ENCODE measurements around the gene ERP27. TPM values are rescaled to one million over a fixed set of nuclear protein-coding genes. Genes with fewer than 3 reads are reported as not detected.

The ERP27 gene
- total RNA-seq, 1 experiment from 2014 or later = not detected

DNA sequence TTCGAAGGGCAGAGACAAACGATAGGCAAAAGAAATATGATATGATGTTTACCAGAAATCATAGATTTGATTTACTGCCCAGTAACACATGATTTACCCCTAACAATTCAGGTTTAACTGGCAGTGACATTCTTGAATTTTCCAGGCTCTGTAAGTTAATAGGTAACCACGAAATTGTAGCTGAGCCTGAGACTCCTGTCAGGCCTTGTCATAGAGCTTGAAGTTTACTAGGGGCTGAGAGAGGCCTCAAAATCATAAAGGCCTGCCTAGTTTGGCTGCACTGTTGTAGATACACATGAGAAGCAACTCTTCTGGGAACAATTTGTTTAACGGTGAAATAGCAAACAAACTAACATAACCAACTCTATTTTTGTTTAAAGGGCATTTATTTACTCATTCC is 3.3 kb downstream of the ERP27 start:
- no peak for DNase-seq
- Histone ChIP-seq H3K27me3 (ENCODE audit: control insufficient read depth, insufficient read depth, low read length) (no peaks in the 10 kb centered on the region), H3K4me3 (ENCODE audit: insufficient read depth, low read depth, low read length) (no peak overlapping the region), H3K36me3 (replicated peaks; ENCODE audit: control insufficient read depth, insufficient read depth, low read length) (no peaks in the 10 kb centered on the region)

DNA sequence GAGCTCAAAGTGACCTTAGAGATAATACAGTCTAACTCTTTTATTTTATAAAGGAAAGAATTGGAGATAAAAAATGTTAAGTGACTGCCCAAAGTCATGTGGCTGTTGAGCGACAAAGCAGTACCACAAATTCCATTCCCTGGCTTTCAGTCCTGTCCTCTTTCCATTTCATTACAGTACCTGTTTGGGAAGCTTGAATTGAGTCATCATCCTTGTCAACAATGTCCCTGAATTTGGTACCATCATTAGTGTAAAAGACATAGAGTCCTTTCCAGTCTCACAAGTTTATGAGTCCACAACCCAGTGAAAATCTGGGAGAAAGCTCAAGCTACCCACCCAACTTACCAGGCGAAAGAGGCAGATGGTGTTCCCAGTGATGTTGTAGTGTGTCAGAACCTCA is 3.8 kb downstream of the ERP27 start:
- no peak for DNase-seq
- Histone ChIP-seq H3K36me3 (replicated peaks; ENCODE audit: control insufficient read depth, insufficient read depth, low read length) (no peaks in the 10 kb centered on the region), H3K27me3 (ENCODE audit: control insufficient read depth, insufficient read depth, low read length) (no peaks in the 10 kb centered on the region), H3K4me3 (ENCODE audit: insufficient read depth, low read depth, low read length) (no peak overlapping the region)

DNA sequence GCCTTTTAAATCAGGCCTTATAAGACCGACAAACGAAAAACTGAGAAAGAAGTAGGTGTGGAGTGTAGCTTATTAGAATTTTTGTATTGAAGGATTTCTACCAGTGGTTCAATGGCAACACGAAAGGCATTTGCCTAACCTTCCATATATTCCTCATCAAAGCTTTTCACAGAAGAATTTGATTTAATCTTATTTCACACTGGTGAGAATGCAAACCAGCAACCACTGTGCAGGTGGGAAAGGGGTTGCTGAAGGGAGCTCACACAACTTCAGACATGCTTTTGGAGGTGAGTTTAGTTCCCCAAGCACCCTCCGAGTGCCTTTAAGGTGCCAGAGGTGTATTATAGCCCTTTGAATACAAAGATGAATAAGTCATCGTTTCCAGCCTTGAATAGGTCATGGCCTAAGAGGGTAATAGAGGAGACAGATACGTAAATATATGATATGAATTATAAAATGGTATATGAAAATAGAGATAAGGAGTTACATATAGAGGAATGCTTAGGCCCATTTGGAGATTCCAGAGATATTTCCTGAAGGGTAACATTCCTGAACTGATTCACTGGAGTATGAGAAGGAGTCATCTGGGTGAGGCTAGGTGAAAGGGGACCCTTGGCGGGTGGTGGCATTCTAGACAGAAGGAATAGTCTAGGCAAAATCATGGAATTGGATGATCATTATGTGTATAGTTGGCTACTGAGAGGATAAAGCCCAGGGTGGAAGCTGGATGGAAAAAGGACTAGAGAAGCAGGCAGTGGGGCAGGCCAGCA is 6.4 kb downstream of the ERP27 start:
- no peaks in the 10 kb centered on the region for H3K27me3 ChIP-seq (ENCODE audit: control insufficient read depth, insufficient read depth, low read length)
- no peaks in the 10 kb centered on the region for H3K36me3 ChIP-seq (replicated peaks; ENCODE audit: control insufficient read depth, insufficient read depth, low read length)
- H3K4me3 ChIP-seq (ENCODE audit: insufficient read depth, low read depth, low read length) = no peak overlapping the region
- DNase-seq = no peak

GRCh38 chr12:14931359-14931758 is 7.0 kb downstream of the ERP27 start:
- Histone ChIP-seq H3K4me3 (ENCODE audit: insufficient read depth, low read depth, low read length) (no peak overlapping the region), H3K36me3 (replicated peaks; ENCODE audit: control insufficient read depth, insufficient read depth, low read length) (no peaks in the 10 kb centered on the region), H3K27me3 (ENCODE audit: control insufficient read depth, insufficient read depth, low read length) (no peaks in the 10 kb centered on the region)
- DNase-seq = no peak

DNA sequence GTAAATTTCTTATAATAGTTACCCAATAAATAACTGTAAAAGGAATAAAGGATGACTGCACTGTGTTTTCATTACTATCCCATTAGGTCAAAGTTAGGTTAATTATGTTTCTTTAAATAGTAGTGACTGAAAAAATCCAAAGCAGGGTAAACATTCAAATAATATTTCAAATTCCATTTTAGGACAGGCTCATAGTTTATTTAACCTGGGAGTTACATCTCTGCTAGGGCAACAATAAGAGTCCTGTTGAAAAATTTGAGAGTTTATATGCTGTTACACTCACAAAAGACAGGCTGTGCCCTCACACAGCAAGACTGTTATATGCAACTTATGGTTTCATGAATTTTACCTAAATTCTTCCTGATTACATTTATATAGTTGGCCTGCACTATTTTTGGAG is 8.0 kb downstream of the ERP27 start:
- no peak for DNase-seq
- no peaks in the 10 kb centered on the region for H3K36me3 ChIP-seq (replicated peaks; ENCODE audit: control insufficient read depth, insufficient read depth, low read length)
- no peaks in the 10 kb centered on the region for H3K27me3 ChIP-seq (ENCODE audit: control insufficient read depth, insufficient read depth, low read length)
- no peak overlapping the region for H3K4me3 ChIP-seq (ENCODE audit: insufficient read depth, low read depth, low read length)

DNA sequence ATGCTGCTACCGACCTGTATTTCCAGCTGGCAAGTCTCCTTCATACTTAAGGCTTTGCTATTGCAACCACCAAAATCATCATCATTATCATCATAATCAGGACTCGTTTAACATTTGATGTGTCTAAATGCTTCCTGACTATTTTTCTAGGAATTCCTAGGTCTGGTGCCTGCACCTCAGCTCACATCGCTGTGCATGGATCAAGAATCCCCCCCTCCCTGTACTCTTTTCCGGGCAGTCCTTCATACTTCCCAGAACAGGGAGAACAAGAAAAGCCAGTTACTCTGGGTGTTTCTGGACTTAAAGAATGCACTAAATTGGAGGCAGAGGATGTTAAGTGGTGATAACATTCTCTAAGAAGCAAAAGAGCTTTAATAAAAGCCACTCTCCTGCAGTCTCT is 9.4 kb downstream of the ERP27 start:
- no peaks in the 10 kb centered on the region for H3K36me3 ChIP-seq (replicated peaks; ENCODE audit: control insufficient read depth, insufficient read depth, low read length)
- no peaks in the 10 kb centered on the region for H3K27me3 ChIP-seq (ENCODE audit: control insufficient read depth, insufficient read depth, low read length)
- no peak overlapping the region for H3K4me3 ChIP-seq (ENCODE audit: insufficient read depth, low read depth, low read length)
- peak; percentile 16 for DNase-seq

DNA sequence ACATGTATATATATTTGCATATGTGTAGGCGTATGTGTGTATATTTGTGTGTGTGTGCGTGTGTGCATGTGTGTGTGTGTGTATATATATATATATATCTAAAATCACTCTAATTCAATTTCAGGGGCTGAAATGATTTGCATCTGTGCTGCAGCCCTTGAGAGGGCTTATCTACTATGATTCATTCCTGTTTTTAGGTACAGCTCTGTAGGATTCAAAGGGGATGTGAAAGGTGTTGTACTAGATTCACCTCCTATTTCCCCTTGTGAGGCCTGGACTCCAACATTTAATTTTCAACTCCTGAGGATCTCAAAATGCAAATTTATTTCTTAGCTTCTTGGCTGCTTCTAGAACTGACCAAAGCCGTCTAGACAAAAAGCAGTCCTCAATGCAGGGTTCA is 11.1 kb downstream of the ERP27 start:
- no peaks in the 10 kb centered on the region for H3K27me3 ChIP-seq (ENCODE audit: control insufficient read depth, insufficient read depth, low read length)
- no peak for DNase-seq
- H3K36me3 ChIP-seq (replicated peaks; ENCODE audit: control insufficient read depth, insufficient read depth, low read length) = no peaks in the 10 kb centered on the region
- H3K4me3 ChIP-seq (ENCODE audit: insufficient read depth, low read depth, low read length) = no peak overlapping the region

DNA sequence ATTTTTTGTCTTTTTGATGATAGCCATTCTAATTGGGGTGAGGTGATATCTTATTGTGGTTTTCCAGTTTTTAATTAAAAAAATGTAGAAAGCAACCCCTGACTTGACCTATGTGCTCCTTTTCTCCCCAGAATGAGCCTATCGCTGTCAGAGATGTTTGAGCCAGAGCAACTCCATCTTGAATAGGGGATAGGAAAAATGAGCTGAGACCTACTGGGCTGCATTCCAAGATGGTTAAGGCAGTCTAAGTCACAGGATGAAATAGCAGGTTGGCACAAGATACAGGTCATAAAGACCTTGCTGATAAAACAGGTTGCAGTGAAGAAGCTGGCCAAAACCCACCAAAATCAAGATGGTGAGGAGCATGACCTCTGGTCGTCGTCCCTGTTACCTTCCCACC is 13.8 kb downstream of the ERP27 start:
- no peak for DNase-seq
- H3K4me3 ChIP-seq (ENCODE audit: insufficient read depth, low read depth, low read length) = no peak overlapping the region
- H3K36me3 ChIP-seq (replicated peaks; ENCODE audit: control insufficient read depth, insufficient read depth, low read length) = no peaks in the 10 kb centered on the region
- H3K27me3 ChIP-seq (ENCODE audit: control insufficient read depth, insufficient read depth, low read length) = no peaks in the 10 kb centered on the region

GRCh38 chr12:14923944-14924343 is 14.4 kb downstream of the ERP27 start:
- Histone ChIP-seq H3K36me3 (replicated peaks; ENCODE audit: control insufficient read depth, insufficient read depth, low read length) (no peaks in the 10 kb centered on the region), H3K4me3 (ENCODE audit: insufficient read depth, low read depth, low read length) (no peak overlapping the region), H3K27me3 (ENCODE audit: control insufficient read depth, insufficient read depth, low read length) (no peaks in the 10 kb centered on the region)
- no peak for DNase-seq

DNA sequence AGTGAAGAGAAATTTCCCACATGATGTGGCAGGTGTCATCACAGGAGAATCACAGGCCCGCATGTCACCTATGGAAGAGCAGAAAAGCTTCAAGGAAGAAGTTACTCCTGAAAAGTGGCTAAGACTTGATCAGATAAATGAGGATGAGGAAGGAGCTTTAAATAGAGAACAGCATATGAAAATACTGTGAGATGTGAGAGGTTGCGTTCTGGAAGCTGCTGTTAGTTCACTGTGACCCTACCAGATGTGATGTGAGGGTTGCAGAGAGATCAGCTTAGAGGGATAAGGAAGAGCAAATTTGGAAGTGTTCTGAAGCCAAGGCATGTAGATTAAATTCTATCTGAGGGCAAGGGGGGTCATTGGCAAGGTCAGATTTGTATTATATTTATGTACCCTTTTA is 17.1 kb downstream of the ERP27 start:
- H3K27me3 ChIP-seq (ENCODE audit: control insufficient read depth, insufficient read depth, low read length) = no peaks in the 10 kb centered on the region
- no peak overlapping the region for H3K4me3 ChIP-seq (ENCODE audit: insufficient read depth, low read depth, low read length)
- H3K36me3 ChIP-seq (replicated peaks; ENCODE audit: control insufficient read depth, insufficient read depth, low read length) = no peaks in the 10 kb centered on the region
- no peak for DNase-seq

DNA sequence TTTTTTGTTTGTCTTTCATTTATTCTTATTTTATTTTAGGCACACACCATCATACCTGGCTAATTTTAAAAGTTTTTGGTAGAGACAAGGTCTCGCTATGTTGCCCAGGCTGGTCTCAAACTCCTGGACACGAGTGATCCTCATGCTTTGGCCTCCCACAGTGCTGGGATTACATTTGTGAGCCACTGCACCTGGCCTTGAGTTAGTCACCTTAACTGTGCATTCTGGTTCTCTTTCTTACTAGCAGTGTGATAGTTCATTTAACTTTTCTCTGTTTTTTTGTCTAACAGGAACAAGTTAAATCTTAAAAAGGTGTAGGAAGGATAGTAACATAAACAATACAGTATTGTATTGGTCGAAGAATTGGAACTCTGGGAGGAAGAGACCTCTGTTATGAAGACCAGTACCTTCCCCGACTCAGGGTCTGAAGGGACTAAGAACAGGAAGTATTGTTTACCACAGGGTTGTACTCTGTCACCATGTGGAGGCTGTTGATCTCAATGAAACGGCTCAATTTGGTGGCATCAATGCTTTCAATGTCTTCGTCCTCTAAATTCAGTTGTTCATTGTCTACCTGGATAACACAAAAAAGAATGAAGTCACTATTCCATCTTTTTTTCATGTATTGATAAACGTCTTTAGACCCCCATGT is 17.7 kb downstream of the ERP27 start:
- no peaks in the 10 kb centered on the region for H3K27me3 ChIP-seq (ENCODE audit: control insufficient read depth, insufficient read depth, low read length)
- no peak for DNase-seq
- H3K36me3 ChIP-seq (replicated peaks; ENCODE audit: control insufficient read depth, insufficient read depth, low read length) = no peaks in the 10 kb centered on the region
- H3K4me3 ChIP-seq (ENCODE audit: insufficient read depth, low read depth, low read length) = no peak overlapping the region

DNA sequence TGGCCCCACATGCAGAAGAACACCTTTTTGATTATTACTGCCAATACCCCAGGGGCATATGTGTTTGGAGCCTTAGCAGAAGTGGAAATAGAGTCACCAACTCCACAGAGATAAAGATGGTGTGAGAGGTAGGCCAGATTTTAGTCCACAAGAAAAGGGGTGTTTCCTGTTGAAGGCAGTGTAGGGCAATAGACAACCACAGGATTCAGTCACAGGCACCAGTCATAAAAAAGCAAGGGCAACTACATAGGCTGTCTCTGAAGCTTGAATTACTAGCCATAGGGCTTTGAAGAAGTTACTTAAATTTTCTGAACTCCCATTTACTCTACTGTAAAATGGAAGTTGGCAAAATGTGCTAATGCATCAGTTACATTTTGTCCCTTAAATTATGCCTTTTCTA is 18.9 kb downstream of the ERP27 start:
- Histone ChIP-seq H3K36me3 (replicated peaks; ENCODE audit: control insufficient read depth, insufficient read depth, low read length) (no peaks in the 10 kb centered on the region), H3K27me3 (ENCODE audit: control insufficient read depth, insufficient read depth, low read length) (no peaks in the 10 kb centered on the region)
- no peak for DNase-seq

DNA sequence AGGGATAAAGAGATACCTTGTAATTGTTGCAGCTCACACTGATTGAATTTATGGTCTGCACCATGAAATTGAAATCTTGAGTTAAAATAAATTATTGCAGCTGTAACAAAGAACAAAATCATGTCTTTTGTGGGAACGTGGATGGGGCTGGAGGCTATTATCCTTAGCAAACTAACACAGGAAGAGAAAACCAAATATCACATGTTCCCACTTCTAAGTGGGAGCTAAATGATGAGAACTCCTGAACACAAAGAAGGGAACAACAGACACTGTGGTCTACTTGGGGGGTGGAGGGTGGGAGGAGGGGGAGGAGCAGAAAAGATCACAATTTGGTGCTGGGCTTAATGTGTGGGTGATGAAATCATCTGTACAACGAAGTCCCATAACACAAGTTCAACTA is 22.6 kb downstream of the ERP27 start:
- no peaks in the 10 kb centered on the region for H3K27me3 ChIP-seq (ENCODE audit: control insufficient read depth, insufficient read depth, low read length)
- no peak for DNase-seq
- H3K36me3 ChIP-seq (replicated peaks; ENCODE audit: control insufficient read depth, insufficient read depth, low read length) = no peaks in the 10 kb centered on the region
- H3K4me3 ChIP-seq (ENCODE audit: insufficient read depth, low read depth, low read length) = no peak overlapping the region

More for the DNA sequence above, 18.9 kb downstream of the ERP27 start:
- no peak overlapping the region for H3K4me3 ChIP-seq (ENCODE audit: insufficient read depth, low read depth, low read length)

DNA sequence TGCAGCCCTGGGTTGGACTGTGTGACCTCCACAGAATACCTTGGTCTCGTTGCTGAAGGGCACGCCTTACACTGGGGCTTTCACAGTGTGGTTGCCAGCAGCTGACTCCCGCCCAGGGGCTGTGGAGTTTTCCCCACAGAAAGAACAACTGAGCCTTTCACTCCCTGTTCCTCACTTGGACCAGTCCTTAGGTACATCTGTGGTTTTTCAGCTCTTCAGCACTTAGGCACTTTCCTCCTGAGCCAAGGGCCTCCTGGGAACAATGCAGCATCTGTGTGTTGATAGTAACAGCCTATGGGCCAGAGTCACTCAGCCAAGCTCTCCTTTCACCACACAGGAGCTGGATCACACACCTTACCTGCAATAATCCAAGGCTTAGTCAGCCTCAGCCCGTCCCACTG is 25.0 kb downstream of the ERP27 start:
- H3K27me3 ChIP-seq (ENCODE audit: control insufficient read depth, insufficient read depth, low read length) = no peaks in the 10 kb centered on the region
- no peak overlapping the region for H3K4me3 ChIP-seq (ENCODE audit: insufficient read depth, low read depth, low read length)
- no peaks in the 10 kb centered on the region for H3K36me3 ChIP-seq (replicated peaks; ENCODE audit: control insufficient read depth, insufficient read depth, low read length)
- DNase-seq = no peak

- DNase-seq = no peak
- H3K4me3 ChIP-seq (ENCODE audit: insufficient read depth, low read depth, low read length) = no peak overlapping the region
- no peaks in the 10 kb centered on the region for H3K27me3 ChIP-seq (ENCODE audit: control insufficient read depth, insufficient read depth, low read length)
- H3K36me3 ChIP-seq (replicated peaks; ENCODE audit: control insufficient read depth, insufficient read depth, low read length) = no peaks in the 10 kb centered on the region
Measured at GRCh38 chr12:14911131-14911530, 27.2 kb downstream of the ERP27 start.

Measured in H7 (cell line).